NCI-H82 (cell line): Measurements from ENCODE around the gene NIPBL.
A peak's percentile ranks its signal among the peaks of the same experiment; 100 is the strongest.
"Not testable (repeated sequence)": the region's sequence is repeated elsewhere in the genome, so short reads cannot be mapped to it uniquely, and the experiment has no call there.

Experiments used
- DNase-seq: peaks from one replicate; lab custom pipeline; 2025; lab: John Stamatoyannopoulos, UW

NIPBL gene

DNA sequence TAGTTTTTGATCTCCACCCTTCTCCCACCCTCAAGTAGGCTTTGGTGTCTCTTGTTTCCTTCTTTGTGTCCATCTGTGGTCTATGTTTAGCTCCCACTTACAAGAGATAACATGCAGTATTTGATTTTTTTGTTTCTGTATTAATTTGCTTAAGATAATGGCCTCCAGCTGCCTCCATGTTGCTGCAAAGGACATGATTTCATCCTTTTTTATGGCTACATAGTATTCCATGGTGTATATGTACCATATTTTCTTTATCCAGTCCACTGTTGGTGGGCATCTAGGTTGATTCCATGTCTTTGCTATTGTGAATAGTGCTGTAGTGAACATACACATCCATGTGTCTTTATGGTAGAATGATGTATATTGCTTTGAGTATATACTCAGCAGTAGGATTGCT, 24.5 kb downstream of the NIPBL start:
- not testable (repeated sequence) for DNase-seq

DNA sequence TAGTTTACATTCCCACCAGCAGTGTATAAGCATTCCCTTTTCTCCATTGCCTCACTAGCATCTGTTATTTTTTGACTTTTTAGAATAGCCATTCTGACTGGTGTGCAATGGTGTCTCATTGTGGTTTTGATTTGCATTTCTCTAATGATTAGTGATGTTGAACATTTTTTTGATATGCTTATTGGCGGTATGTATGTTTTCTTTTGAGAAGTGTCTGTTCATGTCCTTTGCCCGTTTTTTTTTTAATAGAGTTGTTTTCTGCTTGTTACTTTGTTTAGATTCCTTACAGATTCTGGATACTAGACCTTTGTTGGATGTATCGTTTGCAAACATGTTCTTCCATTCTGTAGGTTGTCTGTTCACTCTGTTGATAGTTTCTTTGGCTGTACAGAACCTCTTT, 25.3 kb downstream of the NIPBL start:
- DNase-seq = no peak

DNA sequence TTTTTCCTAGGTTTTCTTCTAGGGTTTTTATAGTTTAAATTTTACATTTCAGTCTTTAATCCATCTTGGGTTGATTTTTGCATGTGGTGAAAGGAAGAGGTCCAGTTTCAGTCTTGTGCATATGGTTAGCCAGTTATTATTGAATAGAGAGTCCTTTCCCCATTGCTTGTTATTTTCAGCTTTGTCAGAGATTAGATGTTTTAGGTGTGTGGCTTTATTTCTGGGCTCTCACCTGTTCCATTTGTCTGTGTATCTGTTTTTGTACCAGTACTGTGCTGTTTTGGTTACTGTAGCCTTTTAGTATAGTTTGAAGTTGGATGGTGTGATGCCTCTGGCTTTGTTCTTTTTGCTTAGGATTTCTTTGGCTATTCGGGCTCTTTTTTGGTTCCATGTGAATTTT, 25.8 kb downstream of the NIPBL start:
- DNase-seq = no peak

DNA sequence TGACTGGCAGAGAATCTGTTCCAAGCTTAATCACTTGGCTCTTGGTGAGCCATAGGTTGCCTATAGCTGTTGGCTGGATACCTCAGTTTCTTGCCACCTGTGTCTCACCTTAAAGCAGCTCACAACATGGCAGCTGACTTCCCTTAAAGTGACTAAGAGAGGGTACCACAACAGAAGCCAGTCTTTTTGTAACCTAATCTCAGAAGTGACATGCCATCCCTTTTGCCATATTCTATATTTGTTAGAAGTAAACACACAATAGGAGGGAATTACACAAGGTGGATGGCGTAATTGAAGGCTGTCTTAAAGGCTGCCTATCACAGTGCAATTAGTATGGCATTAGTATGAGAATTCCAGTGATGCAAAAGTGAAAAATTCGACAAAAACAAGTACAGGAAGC, 28.1 kb downstream of the NIPBL start:
- DNase-seq = no peak

DNA sequence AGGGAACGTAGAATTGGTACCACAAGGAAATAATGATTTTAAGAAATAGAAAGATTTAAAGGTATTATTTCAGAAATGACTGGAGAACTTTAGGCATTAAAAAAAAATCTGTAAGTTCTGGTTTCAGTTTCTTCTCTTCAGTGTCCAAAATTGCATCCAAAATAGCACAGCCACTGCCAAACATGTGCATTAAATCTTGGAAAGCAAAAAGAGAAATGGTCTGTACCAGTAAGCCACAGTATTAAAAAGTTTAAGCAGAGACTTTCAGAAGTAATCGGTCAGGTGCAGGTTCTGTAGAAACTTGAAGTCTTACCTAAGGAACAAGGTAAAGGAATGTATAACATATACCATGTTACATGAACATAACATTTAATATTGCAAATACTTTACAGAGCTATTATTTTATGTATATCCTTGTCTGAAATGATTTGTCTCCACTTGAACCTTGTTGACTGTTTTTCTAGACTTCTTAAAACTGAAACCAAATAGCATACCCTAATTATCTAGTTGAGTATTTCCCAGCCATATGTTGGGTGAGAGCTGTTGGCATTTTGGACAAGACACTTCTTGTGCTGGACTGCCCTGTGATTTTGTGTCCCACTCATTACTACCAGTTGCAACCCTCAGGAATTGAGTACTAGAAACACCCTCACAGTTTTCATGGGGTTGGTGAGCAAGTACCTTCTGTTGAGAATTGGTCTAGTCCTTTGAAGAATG, 32.1 kb downstream of the NIPBL start:
- no peak for DNase-seq

DNA sequence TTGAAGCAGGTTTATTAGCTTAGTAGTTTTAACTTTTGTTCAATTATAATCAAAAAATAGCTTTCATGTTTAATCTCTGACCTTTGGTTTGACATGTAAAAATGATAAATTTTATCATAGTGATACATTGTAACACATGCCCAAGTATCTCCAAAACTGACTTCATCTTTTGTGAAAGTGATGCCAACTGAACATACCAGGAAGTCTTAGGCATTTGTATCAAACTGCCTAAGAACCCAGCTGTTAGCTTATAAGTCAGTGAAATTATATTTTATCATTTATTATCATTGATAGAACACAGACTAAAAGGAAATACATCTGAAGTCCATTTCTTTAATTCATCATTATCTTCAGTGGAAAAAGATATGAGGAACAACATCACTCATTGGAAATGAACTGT, 39.1 kb downstream of the NIPBL start:
- DNase-seq = no peak

DNA sequence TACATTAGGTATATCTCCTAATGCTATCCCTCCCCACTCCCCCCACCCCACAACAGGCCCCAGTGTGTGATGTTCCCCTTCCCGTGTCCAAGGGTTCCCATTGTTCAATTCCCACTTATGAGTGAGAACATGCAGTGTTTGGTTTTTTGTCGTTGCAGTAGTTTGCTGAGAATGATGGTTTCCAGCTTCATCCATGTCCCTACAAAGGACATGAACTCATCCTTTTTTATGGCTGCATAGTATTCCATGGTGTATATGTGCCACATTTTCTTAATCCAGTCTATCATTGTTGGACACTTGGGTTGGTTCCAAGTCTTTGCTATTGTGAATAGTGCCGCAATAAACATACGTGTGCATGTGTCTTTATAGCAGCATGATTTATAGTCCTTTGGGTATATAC, 40.0 kb downstream of the NIPBL start:
- not testable (repeated sequence) for DNase-seq

DNA sequence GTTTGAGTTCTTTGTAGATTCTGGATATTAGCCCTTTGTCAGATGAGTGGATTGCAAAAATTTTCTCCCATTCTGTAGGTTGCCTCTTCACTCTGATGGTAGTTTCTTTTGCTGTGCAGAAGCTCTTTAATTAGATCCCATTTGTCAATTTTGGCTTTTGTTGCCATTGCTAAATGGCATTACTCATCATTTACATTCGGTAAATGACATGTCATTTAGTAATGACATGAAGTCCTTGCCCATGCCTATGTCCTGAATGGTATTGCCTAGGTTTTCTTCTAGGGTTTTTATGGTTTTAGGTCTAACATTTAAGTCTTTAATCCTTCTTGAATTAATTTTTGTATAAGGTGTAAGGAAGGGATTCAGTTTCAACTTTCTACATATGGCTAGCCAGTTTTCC, 40.8 kb downstream of the NIPBL start:
- DNase-seq = not testable (repeated sequence)

DNA sequence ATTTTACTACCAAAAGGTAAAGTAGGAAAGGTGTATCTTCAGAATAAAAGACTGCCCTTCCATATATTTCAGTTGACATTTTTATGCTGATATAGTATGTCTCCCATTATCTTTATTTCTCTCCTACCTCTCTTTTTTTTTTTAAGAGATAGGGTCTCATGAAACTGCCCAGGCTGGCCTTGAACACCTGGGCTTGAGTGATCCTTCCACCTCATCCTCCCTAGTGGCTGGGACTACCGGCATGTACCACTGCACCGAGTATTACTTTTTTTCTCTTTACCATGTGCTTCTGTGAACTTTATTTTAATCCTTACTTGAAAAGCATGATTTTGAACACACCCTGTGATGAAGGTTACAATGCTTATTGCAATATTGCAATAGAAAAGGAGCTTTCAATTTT, 42.7 kb downstream of the NIPBL start:
- no peak for DNase-seq

DNA sequence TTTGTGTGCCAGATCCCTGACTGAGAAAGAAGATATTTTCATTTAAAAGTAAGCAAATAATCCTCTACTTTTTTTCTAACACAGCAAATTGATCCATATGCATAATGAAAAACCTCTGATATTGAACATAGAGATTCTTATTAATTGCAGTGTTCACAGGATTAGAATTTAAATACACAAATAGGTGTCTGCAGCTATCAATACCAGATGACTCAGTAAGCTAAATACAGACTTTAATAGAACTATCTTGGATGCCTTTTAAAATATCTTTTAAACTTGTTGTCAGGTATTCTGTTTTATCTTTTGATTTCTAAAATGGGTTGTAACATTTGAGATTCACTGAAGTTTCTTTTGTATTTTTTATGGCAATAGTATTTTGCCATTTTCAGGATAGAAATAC, 43.1 kb downstream of the NIPBL start:
- DNase-seq = no peak

DNA sequence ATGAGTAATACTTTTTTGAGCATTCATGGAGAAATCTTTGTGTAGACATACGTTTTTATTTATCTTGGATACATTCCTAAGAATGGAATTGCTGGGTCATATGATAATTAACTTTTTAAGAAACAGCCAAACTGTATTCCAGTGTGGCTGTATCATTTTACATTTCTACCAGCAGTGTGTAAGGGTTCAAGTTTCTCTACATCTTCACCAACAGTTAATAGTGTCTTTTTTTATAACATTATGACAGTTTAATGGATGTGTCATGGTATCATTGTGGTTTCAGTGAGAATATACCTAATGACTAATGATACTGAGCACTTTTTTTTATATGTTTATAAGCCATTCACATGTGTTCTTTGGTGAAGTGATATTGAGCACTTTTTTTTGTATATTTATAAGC, 52.4 kb downstream of the NIPBL start:
- DNase-seq = no peak

DNA sequence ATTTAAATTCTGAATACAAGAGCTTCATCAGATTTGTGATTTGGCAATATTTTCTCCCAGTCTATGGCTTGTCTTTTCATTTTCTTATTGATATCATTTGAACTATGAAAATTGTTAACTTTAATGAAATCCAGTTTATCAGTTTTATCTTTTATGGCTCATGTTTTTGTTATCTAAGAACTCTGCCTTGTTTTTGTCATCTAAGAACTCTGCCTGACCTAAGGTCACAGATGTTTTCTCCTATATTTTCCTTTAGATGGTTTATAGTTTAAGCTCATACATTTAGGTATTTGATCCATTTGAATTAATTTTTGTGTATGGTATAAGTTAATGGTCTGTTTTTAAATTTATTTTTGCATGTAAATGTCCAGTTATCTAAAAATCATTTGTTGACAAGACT, 52.9 kb downstream of the NIPBL start:
- DNase-seq = no peak

DNA sequence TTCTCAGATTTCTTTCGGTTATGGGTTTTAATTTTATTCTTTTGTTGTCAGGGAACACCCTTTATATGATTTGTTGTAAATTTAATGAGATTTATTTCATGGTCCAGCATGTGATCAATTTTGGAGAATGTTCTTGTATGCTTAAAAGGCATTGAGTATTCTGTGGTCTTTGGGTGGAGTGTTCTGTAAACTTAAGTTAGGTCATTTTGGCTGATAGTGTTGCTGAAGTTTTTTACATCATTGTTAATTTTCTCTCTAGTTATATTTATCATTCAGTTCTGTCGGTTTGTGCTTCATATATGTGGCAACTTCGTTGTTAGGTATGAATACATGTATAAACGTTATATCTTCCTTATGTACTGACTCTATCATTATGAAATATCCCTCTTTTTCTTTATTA, 55.5 kb downstream of the NIPBL start:
- DNase-seq = no peak

DNA sequence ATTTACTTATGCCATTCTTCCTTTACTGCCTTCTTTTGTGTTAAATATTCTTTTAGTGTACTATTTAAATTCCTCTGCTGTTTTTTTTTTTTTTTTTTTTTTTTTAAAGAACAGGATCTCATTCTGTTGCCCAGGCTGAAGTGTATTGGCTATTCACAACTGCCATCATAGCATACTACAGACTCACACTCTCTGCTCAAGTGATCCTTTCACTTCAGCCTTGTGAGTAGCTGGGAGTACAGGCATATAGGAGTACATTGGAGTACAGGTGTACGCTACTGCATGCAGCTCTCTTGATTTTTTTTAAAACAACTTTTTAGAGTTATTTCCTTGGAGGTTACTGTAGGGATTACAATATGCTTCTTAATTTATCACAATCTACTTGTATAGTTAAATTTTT, 56.1 kb downstream of the NIPBL start:
- no peak for DNase-seq

DNA sequence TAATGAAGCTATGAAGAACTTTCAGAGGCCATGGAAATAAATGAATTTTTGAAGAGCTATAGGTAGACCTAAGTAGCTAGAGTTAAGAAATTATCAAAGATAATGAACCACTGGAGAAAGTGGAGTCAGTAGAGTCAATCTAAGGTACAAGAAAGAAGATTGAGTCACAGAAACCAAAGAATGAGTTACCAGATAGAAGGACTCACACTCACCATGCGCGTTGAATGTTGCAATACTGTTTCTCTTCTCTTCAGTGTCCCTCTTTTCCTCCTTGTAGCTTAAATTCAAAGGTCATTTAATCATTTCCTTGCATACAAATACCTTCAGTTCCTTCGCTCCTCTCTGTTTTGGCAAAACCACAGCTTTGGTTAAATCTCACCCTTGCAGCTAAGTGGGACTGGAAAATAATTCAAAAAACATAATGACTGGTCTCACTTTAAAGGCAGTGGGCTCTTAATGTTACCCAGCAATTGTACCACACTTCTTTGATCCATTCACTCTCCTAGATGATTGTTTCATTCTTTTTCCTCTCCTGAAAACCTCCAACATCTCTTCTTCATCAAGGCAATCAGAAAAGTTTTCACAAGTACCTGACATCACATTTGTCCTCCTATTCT, 58.3 kb downstream of the NIPBL start:
- no peak for DNase-seq

DNA sequence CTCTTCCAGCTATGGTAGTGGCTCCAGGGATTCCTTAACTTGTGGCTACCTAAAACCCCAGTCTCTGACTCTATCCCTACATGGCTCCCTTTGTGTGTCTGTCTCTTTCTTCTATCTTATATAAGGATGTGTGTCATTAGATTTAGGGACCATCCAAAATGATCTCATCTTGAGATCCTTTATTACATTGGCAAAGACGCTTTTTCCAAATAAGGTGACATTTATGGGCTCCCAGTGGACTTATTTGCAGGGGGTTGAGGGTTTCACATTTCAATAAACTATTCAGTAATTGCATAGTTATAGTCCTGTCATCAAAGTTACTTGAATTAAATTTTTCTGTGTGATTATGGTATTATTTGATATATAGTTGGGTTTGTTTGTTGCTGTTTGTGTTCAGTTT, 59.2 kb downstream of the NIPBL start:
- DNase-seq = no peak

DNA sequence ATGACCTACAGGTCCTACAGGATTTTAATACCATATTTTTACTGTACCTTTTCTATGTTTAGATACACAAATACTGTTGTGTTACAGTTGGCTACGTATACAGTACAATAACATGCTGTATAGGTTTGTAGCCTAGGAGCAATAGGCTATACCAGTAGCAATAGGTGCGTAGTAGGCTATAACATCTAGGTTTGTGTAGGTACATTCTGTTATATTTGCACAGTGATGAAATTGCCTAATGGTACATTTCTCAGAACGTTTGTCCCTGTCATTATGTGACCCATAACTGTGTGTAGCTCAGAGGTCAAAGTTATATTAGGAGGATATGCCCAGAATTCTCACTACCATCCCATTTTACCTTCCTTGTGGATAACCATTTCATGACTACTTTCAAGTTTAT, 59.7 kb downstream of the NIPBL start:
- no peak for DNase-seq

DNA sequence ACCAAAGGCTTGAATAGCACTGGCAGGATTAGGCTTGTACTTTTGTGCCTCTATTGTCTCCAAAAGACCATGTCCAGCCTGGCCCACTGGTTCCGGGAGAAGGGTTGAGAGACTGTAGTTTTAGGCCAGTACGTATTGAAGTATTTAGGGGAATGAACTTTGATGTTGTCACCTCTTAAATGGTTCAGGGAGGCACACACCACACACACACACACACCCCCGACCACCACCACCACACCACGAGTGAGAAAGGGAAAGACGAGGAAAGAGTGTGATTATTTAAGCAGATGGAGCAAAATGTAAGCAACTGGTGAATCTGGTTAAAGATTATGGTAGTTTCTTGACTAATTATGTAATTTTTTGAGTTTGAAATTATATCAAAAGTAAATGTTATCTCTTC, 61.6 kb downstream of the NIPBL start:
- no peak for DNase-seq

DNA sequence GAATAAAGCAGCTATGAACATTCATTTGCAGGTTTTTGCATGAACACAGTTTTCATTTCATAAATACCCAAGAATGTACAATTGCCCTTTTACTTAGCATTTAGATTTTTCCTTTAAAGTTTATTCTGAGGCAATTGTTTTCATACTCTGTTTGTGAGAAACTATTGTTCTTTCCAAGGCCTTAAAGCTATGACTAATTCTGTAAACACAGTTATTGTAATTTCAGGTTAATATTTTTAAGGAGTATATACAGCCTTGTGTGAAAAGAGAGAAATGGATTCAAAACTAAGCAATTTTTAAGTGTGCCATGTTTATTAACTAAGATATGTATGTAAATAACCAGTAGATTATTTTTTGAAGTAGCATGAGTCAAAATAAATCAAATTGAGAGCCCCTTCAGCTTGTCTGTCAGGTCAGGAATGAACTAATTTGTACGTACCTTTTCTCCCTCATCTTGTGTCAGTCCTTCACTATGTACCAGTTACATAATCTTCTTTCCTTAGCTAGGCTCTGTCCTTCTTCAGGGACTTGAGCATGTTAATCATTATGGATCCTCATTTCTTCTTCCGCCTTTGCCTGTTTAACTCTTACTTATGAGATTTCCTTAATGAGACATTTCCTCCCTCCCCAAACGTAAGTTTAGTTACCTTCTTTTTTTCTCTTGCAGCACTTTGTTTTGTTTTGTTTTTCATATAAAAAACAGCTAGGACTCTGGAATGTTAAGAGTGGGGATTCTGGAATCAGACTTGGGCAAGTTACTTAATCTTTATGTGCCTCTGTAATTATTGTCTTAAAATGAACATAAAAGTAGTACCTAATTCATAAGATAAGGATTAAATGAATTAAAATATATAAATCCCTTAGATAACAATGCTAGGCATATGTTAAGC, 63.6 kb downstream of the NIPBL start:
- DNase-seq = peak; percentile 47

DNA sequence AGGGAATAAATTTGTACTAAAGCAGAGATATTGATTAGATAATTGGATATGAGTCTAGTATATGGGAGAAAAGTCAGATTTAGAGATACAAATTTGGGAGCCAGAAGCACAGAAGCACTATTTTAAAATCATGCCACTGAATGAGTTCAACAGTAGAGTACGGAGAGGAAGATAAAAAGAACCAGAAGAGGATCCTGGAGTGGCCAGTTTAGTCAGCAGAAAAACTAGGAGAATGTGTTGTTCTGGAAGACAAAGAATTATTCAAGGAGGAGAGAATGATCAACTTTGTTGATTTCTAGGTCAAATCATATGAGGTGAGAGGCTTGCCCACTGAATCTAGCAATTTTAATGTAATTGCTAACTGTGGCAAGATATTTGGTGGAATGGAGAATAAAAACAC, 67.0 kb downstream of the NIPBL start:
- DNase-seq = no peak

DNA sequence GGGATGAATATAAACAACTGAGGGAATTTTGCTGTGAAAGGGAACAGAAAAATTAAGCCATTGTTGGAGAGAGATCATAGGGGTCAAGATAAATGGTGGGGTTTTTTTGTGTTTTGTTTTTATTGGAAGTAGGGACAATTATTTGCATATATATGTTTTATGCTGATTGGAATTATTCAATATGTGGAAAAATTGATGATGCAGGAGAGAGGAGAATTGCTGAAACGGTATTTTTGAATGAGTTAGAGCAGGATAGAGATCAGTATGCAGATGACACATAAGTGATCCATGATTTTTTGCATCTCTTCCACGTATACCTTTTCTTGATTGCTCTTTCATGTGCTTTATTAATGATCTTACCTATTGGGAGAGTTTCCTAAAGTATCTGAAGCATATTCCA, 67.5 kb downstream of the NIPBL start:
- DNase-seq = no peak

DNA sequence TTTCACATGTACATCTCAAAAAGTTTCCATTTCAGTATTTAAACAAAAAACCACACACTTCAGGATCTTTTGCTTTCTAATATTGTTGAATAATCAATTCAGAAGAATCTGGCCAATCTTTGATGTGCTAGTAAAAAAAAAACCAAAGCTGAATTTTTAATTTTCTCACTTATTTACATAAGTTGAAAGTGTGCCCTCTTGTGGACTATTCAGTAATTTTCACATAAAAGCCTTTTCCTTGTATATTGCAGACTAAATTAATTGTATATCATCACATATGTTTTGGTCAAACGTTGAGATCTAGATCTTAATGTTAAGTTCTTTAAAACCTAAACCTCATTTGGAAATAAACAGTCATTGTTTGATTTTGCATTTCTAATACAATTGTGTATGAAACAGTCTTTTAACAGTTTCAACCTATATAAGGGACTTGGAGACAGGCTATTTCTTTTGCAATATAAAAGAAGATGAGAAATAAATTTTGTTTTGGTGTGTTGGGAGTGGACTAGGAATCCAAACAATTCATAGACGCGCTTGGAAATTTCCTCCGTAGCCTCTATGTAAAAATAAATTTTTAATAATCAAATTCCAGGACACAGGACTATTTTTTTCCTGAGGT, 68.1 kb downstream of the NIPBL start:
- DNase-seq = peak; percentile 64

DNA sequence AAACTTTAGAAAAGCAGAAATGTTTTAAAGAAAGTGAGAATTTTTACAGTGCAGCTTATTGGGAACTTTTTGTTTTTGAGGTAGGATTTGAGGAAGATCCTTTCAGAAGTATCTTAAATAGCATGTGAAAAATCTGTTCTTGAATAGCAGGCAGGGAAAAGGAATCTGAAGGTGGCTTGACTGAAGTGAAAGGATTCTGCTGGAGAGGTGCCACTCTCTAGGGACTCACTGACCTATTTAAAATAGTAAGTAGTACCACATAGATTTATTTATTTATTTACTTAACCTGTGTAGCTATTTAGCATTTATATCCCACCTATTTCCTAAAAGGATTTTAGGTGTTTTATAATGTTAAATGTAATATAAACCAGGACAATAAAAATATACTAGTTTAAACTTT, 69.1 kb downstream of the NIPBL start:
- DNase-seq = no peak
